Germinal center (tissue), 1 donor: ENCODE measurements around the gene SEC14L1.

Experiments used
- DNase-seq: peaks from one replicate; pipeline ENCODE4 v3.0.0; 2012; ENCODE audit warnings: mixed read lengths, low spot score

Gene SEC14L1

GRCh38 chr17:77163511-77164280 lies 22.9 kb downstream of the SEC14L1 start:
- DNase-seq: no peak

GRCh38 chr17:77164483-77165091 lies 23.8 kb downstream of the SEC14L1 start:
- no peak for DNase-seq

- no peak for DNase-seq
Observed at GRCh38 chr17:77165577-77165976, 24.8 kb downstream of the SEC14L1 start.

- no peak for DNase-seq
Observed at GRCh38 chr17:77167472-77168306, 26.9 kb downstream of the SEC14L1 start.

- no peak for DNase-seq
Observed at GRCh38 chr17:77173104-77173503, 32.3 kb downstream of the SEC14L1 start.

GRCh38 chr17:77174928-77175661 lies 34.3 kb downstream of the SEC14L1 start:
- DNase-seq: no peak

GRCh38 chr17:77177002-77177741 lies 36.4 kb downstream of the SEC14L1 start:
- DNase-seq: no peak

GRCh38 chr17:77178050-77178449 lies 37.3 kb downstream of the SEC14L1 start:
- DNase-seq: no peak

- no peak for DNase-seq
Observed at GRCh38 chr17:77178563-77178962, 37.8 kb downstream of the SEC14L1 start.

GRCh38 chr17:77180503-77181357 lies 40.0 kb downstream of the SEC14L1 start:
- no peak for DNase-seq

GRCh38 chr17:77182205-77183172 lies 41.7 kb downstream of the SEC14L1 start:
- DNase-seq: peak; percentile 24

GRCh38 chr17:77184474-77184873 lies 43.7 kb downstream of the SEC14L1 start:
- DNase-seq: no peak

GRCh38 chr17:77185137-77185536 lies 44.4 kb downstream of the SEC14L1 start:
- no peak for DNase-seq

GRCh38 chr17:77186141-77186604 lies 45.4 kb downstream of the SEC14L1 start:
- peak; percentile 13 for DNase-seq

GRCh38 chr17:77188084-77189066 lies 47.6 kb downstream of the SEC14L1 start:
- no peak for DNase-seq

- no peak for DNase-seq
Observed at GRCh38 chr17:77189148-77189547, 48.4 kb downstream of the SEC14L1 start.

- no peak for DNase-seq
Observed at GRCh38 chr17:77190576-77190975, 49.8 kb downstream of the SEC14L1 start.

GRCh38 chr17:77191244-77191643 lies 50.5 kb downstream of the SEC14L1 start:
- no peak for DNase-seq
